Panc1 (cell line): Measurements from ENCODE around the gene MDH1. TPM values are rescaled to one million over a fixed set of nuclear protein-coding genes. Genes with fewer than 3 reads are reported as not detected.

Experiments used
- ATAC-seq: fragments of 200-7000 bp; cut with Tn5 transposase; 2 replicates; pipeline ENCODE4 v1.9.1; 2020; ENCODE audit warnings: mild to moderate bottlenecking, moderate library complexity
- BruUV-seq: library from RNA; stranded (reverse); fragments of 400-500 nt; replicated peaks from 2 replicates; lab custom pipeline; 2021; lab: Mats Ljungman, UMichigan
- CTCF ChIA-PET: fragments of 300-600 bp; sonication (Branson Sonifier 250); formaldehyde crosslinking; loops from one replicate; lab custom pipeline; 2022; ENCODE audit warnings: antibody characterized with exemption; lab: Charles Lee
- POLR2A ChIA-PET: fragments of 300-600 bp; sonication (Branson Sonifier 250); formaldehyde crosslinking; loops from one replicate; lab custom pipeline; 2022; ENCODE audit warnings: antibody characterized with exemption; lab: Charles Lee
- DNase-seq: peaks from one replicate; pipeline ENCODE4 v3.0.0-alpha.2; 2010; ENCODE audit warnings: low read depth, low spot score
- H3K27ac ChIP-seq: 2 replicates; pipeline ENCODE4 v1.5.1; 2011; ENCODE audit warnings: mild to moderate bottlenecking, low read length, inconsistent platforms
- H3K27me3 ChIP-seq: fragments of 200-500 bp; sonication (Bioruptor generic); 2 replicates; pipeline ENCODE4 v1.6.0; 2014; ENCODE audit warnings: low read length, inconsistent platforms; ENCODE audit not compliant: control insufficient read depth, insufficient read depth
- H3K36me3 ChIP-seq: fragments of 200-500 bp; sonication (Bioruptor generic); 2 replicates; pipeline ENCODE4 v1.5.1; 2014; ENCODE audit warnings: inconsistent platforms, mild to moderate bottlenecking, low read length, moderate library complexity; ENCODE audit not compliant: control insufficient read depth, insufficient read depth
- H3K4me1 ChIP-seq: 2 replicates; pipeline ENCODE4 v1.5.1; 2011; ENCODE audit warnings: inconsistent platforms, mild to moderate bottlenecking, low read length, moderate library complexity; ENCODE audit not compliant: control insufficient read depth, insufficient read depth
- H3K4me3 ChIP-seq, 2 experiments: 2 replicates each; pipeline ENCODE4 v1.5.1; 2011 to 2012; ENCODE audit warnings: low read depth in 2 of 2, low read length in 2 of 2, mild to moderate bottlenecking in 2 of 2, inconsistent platforms in 1 of 2, moderate library complexity in 1 of 2
- H3K9me3 ChIP-seq: fragments of 200-500 bp; sonication (Bioruptor generic); 2 replicates; pipeline ENCODE4 v1.5.1; 2014; ENCODE audit warnings: low read depth, mild to moderate bottlenecking, inconsistent platforms, low read length, moderate library complexity; ENCODE audit not compliant: control insufficient read depth, insufficient read depth
- POLR2AphosphoS5 ChIP-seq: IDR thresholded peaks from 2 replicates; pipeline ENCODE4 v1.6.1; 2012; ENCODE audit warnings: mild to moderate bottlenecking, low read depth, low read length, moderate library complexity
- REST ChIP-seq, 2 experiments: IDR thresholded peaks; 2 replicates each; pipeline ENCODE4 v1.6.1; 2011 to 2012; ENCODE audit warnings: low read depth in 2 of 2, control low read depth in 1 of 2, low read length in 1 of 2, mild to moderate bottlenecking in 1 of 2, moderate library complexity in 1 of 2; ENCODE audit not compliant: insufficient read depth in 1 of 2
- SIN3A ChIP-seq: IDR thresholded peaks from 2 replicates; pipeline ENCODE4 v1.6.1; 2012; ENCODE audit warnings: low read depth, mild to moderate bottlenecking, low read length, moderate library complexity, borderline replicate concordance; ENCODE audit not compliant: insufficient read depth
- TCF7L2 ChIP-seq: IDR thresholded peaks from 2 replicates; pipeline ENCODE4 v1.6.1; 2011; ENCODE audit warnings: mild to moderate bottlenecking, low read depth, low read length, inconsistent platforms
- in situ Hi-C: cut with HindIII; loops from 2 replicates; pipeline ENCODE4 v1.10.0; 2016; ENCODE audit warnings: low sequenced_read_pairs, low pct_unique_long_range_greater_than_20kb
- intact Hi-C: fragments of 100-400 bp; cut with micrococcal nuclease; formaldehyde crosslinking; loops from one replicate; pipeline ENCODE4 v1.10.0; 2022; ENCODE audit not compliant: unreplicated experiment
- total RNA-seq: library from RNA; stranded (reverse); gene quantifications from one replicate; pipeline ENCODE4 v1.2.1, GENCODE V29; 2021; ENCODE audit not compliant: unreplicated experiment
- TF ChIP-seq, protein P1 (sequence below): fragments of 450-650 bp; IDR thresholded peaks from 2 replicates; pipeline ENCODE4 v1.5.1; 2017; ENCODE audit warnings: mild to moderate bottlenecking

The MDH1 gene
- total RNA-seq, 1 experiment from 2014 or later, result 200 TPM

DNA sequence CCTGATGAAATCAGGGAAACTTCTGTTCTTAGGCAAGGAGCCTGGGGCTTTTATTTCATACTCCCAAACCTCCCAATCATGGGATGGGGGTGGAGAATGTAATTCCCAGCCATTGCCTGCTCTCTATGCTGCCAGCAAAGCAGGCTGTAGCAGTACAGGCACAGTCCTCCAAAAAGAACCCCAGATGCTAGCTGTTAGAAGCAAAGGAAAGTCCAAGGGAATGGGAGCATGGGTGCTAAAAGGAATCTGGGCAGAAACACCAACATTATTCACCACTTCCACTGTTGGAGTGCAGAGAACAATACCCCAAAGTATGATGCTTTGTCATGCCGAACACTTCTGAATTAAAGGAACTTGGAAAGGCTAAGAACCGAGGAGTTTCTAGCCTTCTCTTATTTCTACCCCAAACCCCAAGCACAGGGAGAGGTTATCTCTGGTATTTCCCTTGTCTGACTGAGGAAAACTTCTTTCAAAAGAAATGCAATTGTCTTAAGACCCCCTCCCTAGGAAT is 24.7 kb downstream of the MDH1 start:
- Histone ChIP-seq H3K27me3 (peaks cover 10% of the 10 kb centered on the region; the same call in 1 of the 2 replicates), H3K27ac (no peak overlapping the region), H3K9me3 (no peaks in the 10 kb centered on the region), H3K36me3 (no peaks in the 10 kb centered on the region), H3K4me1 (no peaks in the 10 kb centered on the region), H3K4me3 (no peak overlapping the region)
- no TSS peak for BruUV-seq
- ChIA-PET POLR2A (no interaction called here), CTCF (no interaction called here)
- DNase-seq (no peak), ATAC-seq (no peak)
- in situ Hi-C loops (no loop called here), intact Hi-C loops (no loop called here)
- no peak for TF ChIP-seq POLR2AphosphoS5
- TF ChIP-seq SIN3A, result no peak
- no peak for TF ChIP-seq REST (IDR thresholded peaks at IDR 0.05; ENCODE audit: insufficient read depth in 1 of 2, low read depth in 2 of 2, low read length in 1 of 2)
- TF ChIP-seq, protein P1, sequence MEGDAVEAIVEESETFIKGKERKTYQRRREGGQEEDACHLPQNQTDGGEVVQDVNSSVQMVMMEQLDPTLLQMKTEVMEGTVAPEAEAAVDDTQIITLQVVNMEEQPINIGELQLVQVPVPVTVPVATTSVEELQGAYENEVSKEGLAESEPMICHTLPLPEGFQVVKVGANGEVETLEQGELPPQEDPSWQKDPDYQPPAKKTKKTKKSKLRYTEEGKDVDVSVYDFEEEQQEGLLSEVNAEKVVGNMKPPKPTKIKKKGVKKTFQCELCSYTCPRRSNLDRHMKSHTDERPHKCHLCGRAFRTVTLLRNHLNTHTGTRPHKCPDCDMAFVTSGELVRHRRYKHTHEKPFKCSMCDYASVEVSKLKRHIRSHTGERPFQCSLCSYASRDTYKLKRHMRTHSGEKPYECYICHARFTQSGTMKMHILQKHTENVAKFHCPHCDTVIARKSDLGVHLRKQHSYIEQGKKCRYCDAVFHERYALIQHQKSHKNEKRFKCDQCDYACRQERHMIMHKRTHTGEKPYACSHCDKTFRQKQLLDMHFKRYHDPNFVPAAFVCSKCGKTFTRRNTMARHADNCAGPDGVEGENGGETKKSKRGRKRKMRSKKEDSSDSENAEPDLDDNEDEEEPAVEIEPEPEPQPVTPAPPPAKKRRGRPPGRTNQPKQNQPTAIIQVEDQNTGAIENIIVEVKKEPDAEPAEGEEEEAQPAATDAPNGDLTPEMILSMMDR, result no peak
- TF ChIP-seq TCF7L2, result no peak

DNA sequence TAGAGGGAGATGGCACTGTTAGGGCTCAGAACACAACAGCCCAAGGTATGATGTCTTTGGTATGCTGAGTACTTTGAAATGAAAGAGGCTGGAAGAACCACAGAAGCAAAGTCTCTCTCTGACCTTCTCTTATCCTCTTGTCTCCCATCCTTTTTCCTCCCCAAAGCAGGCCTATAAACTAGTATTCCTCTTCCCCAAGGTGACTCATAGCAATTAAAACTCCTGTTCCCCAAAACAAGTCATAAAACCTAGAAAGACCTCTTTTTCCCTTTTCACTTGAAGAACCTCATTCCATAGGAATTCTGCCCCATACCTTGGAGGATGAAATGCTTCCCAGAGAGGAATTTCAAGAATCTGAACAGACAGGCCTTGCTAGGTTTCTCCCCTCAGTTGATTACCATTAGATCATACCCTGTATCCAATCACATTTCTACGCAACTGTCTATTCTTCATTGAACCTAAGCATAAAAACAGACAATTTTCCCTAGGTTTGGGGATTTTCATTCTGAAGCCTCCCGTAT is 25.7 kb downstream of the MDH1 start:
- DNase-seq, result no peak
- H3K27ac ChIP-seq, result no peak overlapping the region
- H3K27me3 ChIP-seq, result peaks cover 11% of the 10 kb centered on the region; the same call in 1 of the 2 replicates
- no peaks in the 10 kb centered on the region for H3K36me3 ChIP-seq
- no peak overlapping the region for H3K4me3 ChIP-seq
- no peaks in the 10 kb centered on the region for H3K9me3 ChIP-seq
- H3K4me1 ChIP-seq, result no peaks in the 10 kb centered on the region
- no peak for ATAC-seq
- no TSS peak for BruUV-seq
- CTCF ChIA-PET, result no interaction called here
- in situ Hi-C loops (no loop called here), intact Hi-C loops (no loop called here)
- TF ChIP-seq REST (IDR thresholded peaks at IDR 0.05; ENCODE audit: insufficient read depth in 1 of 2, low read depth in 2 of 2, low read length in 1 of 2), result no peak
- no peak for TF ChIP-seq POLR2AphosphoS5
- TF ChIP-seq, protein P1, result no peak
- no peak for TF ChIP-seq TCF7L2
- no peak for TF ChIP-seq SIN3A
- POLR2A ChIA-PET, result no interaction called here
